DOHH2 (cell line): ENCODE results near the gene SLC25A30.

Experiments
- EZH2phosphoT487 ChIP-seq: fragments of 200-600 bp; sonication (generic); IDR thresholded peaks from 2 replicates; pipeline ENCODE4 v1.6.1; 2017; ENCODE audit warnings: borderline replicate concordance, mild to moderate bottlenecking, antibody characterized with exemption, low read length, moderate library complexity, mixed read lengths
- TF ChIP-seq, protein P1 (sequence below): fragments of 200-600 bp; sonication (generic); IDR thresholded peaks from one replicate; pipeline ENCODE4 v1.5.1; 2014; ENCODE audit warnings: antibody characterized with exemption, mild to moderate bottlenecking, low read depth, low read length; ENCODE audit not compliant: poor library complexity, severe bottlenecking

DNA sequence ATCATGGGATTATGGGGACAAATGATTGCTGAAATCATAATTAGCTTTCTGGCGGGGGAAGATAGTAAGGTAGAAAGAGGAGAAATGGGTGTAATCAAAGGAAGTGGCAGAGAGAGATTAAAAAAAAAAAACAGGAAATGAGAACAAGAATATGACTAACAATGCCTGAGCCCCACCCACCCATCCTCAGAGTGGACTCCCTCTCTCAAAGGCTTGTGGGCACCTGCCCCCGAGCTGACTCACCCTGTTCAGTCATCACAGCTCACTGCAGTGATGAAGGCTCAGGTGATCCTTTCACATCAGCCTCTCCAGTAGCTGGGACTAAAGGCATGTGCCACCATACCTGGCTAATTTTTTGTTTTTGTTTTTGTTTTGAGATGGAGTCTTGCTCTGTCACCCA, 50.8 kb downstream of the SLC25A30 start:
- TF ChIP-seq, protein P1, sequence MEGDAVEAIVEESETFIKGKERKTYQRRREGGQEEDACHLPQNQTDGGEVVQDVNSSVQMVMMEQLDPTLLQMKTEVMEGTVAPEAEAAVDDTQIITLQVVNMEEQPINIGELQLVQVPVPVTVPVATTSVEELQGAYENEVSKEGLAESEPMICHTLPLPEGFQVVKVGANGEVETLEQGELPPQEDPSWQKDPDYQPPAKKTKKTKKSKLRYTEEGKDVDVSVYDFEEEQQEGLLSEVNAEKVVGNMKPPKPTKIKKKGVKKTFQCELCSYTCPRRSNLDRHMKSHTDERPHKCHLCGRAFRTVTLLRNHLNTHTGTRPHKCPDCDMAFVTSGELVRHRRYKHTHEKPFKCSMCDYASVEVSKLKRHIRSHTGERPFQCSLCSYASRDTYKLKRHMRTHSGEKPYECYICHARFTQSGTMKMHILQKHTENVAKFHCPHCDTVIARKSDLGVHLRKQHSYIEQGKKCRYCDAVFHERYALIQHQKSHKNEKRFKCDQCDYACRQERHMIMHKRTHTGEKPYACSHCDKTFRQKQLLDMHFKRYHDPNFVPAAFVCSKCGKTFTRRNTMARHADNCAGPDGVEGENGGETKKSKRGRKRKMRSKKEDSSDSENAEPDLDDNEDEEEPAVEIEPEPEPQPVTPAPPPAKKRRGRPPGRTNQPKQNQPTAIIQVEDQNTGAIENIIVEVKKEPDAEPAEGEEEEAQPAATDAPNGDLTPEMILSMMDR, result no peak
- no peak for TF ChIP-seq EZH2phosphoT487
